OCI-LY3 (cell line): Measurements from ENCODE around the gene VPS8.

Source experiments
- EZH2phosphoT487 ChIP-seq: fragments of 200-600 bp; shearing (Covaris generic); IDR thresholded peaks from 2 replicates; pipeline ENCODE4 v1.6.1; 2018; ENCODE audit warnings: antibody characterized with exemption, mixed run types, low read depth
- TF ChIP-seq, protein P1 (sequence below): fragments of 200-600, 300-600 bp; sonication (generic); IDR thresholded peaks from 2 replicates; pipeline ENCODE4 v1.5.1; 2014; ENCODE audit warnings: antibody characterized with exemption, low read length, low read depth

GRCh38 chr3:184808021-184808420 is 3.9 kb upstream of the VPS8 start:
- TF ChIP-seq, protein P1, sequence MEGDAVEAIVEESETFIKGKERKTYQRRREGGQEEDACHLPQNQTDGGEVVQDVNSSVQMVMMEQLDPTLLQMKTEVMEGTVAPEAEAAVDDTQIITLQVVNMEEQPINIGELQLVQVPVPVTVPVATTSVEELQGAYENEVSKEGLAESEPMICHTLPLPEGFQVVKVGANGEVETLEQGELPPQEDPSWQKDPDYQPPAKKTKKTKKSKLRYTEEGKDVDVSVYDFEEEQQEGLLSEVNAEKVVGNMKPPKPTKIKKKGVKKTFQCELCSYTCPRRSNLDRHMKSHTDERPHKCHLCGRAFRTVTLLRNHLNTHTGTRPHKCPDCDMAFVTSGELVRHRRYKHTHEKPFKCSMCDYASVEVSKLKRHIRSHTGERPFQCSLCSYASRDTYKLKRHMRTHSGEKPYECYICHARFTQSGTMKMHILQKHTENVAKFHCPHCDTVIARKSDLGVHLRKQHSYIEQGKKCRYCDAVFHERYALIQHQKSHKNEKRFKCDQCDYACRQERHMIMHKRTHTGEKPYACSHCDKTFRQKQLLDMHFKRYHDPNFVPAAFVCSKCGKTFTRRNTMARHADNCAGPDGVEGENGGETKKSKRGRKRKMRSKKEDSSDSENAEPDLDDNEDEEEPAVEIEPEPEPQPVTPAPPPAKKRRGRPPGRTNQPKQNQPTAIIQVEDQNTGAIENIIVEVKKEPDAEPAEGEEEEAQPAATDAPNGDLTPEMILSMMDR = peak; percentile 32; the same call in 1 of the 2 replicates
- no peak for TF ChIP-seq EZH2phosphoT487
